Adrenal gland (tissue), 5 donors: ENCODE measurements around the gene LRRIQ4.

Experiments
- POLR2A ChIP-seq, 2 donors: fragments of 450-650 bp; IDR thresholded peaks; one replicate each; pipeline ENCODE4 v1.6.1; 2017; ENCODE audit warnings: antibody characterized with exemption in 2 of 2, mild to moderate bottlenecking in 2 of 2, moderate library complexity in 1 of 2
- TF ChIP-seq, protein P1 (sequence below), 6 experiments: fragments of 450-650 bp in 4 of 6; fragments of 200-600 bp in 2 of 6; sonication (generic) in 1 of 6; IDR thresholded peaks; 1 replicate in 5 of 6; 2 replicates in 1 of 6; pipeline versions ENCODE4 v1.5.1 to v1.8.0; 2016 to 2021; ENCODE audit warnings: antibody characterized with exemption in 6 of 6, mild to moderate bottlenecking in 2 of 6, moderate library complexity in 1 of 6
- donor health status: DM: no; HTN: no; CAD: no.

DNA sequence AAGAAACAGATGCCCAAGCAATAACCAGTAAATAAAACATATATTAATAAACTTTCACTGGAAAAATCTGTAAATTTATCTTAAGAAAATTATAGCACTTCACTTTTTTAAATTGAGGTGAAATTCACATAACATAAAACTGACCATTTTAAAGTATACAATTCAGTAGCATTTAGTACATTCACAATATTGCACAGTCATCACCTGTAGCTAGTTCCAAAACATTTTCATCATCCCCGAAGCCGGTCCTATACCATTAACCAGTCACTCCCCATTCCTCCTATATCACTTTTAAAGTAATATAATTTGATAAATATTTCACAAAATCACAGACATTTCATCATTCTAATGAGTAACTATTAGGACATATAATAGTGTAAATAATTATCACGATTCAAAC is 8.0 kb upstream of the LRRIQ4 start:
- no peak for TF ChIP-seq POLR2A (IDR thresholded peaks at IDR 0.05)
- TF ChIP-seq, protein P1, sequence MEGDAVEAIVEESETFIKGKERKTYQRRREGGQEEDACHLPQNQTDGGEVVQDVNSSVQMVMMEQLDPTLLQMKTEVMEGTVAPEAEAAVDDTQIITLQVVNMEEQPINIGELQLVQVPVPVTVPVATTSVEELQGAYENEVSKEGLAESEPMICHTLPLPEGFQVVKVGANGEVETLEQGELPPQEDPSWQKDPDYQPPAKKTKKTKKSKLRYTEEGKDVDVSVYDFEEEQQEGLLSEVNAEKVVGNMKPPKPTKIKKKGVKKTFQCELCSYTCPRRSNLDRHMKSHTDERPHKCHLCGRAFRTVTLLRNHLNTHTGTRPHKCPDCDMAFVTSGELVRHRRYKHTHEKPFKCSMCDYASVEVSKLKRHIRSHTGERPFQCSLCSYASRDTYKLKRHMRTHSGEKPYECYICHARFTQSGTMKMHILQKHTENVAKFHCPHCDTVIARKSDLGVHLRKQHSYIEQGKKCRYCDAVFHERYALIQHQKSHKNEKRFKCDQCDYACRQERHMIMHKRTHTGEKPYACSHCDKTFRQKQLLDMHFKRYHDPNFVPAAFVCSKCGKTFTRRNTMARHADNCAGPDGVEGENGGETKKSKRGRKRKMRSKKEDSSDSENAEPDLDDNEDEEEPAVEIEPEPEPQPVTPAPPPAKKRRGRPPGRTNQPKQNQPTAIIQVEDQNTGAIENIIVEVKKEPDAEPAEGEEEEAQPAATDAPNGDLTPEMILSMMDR (IDR thresholded peaks at IDR 0.05) = no peak
